HG03521 (cell line): ENCODE data around the gene CA5A.

Experiments used
- ATAC-seq: cut with Tn5 transposase; IDR thresholded peaks from one replicate; pipeline ENCODE4 v1.9.1; 2021; ENCODE audit warnings: mild to moderate bottlenecking, moderate library complexity; ENCODE audit not compliant: unreplicated experiment

CA5A gene

DNA sequence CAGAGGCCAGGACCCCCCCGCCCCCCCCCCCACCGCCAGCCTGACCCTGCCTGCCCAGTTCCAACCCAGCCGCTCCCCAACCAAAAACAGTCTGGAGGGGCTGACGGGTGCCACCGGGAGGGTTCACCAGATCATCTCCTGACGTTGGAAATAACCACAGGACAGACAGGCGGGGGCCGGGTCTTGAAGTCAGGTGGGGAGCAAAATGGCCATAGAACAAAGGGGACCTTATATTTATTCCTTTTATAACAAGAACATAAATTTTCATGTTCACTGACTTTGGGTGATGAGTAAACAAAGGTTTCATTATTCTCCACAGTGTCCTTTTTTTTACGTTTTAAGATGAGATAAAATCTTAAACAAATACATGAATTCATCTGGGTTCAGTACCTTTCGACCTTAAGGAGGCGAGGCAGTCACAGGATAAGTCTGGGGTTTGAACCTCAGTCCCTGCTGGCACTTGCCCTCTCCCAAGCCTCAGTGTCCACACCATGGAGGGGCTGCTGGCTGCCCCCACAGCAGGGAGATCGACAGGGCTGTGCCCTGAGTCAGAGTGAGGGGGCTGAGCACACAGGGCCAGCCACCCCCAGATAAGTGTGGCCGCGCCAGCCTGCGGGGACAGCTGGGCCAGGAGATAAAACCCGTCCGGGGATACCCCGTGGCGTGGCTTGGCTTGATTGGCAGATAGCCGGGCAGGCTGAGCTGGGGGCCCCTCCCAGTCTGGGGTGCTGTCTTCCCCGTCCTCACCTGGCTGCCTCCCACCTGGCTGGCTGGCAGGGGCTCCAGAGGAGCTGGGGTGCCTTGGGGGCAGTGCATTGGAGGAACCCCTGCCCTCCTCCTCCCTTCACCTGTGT is 82.0 kb downstream of the CA5A start:
- no peak for ATAC-seq

DNA sequence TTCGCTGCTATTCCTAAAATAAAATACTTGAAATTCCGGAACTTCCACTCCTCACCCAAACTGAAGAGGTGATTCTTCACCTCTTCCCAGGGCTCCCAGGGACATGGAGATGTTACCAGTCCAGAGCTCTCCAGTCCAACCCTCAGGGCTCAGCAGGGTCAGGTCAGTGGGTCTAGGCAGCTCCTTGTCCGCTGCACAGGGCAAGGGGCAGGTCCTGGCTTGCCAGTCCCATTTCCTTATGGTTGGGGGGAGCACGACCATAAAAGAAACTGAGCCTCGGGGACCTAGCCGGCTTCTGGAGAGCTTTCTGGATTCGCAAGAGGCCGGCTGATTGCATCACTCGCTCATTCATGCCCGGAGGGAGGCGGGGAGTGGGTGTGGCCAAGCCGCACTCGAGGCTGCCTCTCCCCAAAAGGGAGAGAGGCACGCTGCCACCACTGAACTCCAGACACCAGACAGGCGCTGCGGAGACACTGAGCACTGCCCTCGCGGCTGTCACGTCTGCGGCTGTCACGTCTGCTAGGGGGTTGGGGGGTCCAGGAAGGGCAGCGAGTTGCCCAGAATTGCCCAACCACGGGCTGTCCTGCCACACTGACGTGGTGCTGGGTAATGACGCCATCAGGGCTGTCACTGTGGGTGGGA is 82.8 kb downstream of the CA5A start:
- ATAC-seq, result peak; percentile 52

DNA sequence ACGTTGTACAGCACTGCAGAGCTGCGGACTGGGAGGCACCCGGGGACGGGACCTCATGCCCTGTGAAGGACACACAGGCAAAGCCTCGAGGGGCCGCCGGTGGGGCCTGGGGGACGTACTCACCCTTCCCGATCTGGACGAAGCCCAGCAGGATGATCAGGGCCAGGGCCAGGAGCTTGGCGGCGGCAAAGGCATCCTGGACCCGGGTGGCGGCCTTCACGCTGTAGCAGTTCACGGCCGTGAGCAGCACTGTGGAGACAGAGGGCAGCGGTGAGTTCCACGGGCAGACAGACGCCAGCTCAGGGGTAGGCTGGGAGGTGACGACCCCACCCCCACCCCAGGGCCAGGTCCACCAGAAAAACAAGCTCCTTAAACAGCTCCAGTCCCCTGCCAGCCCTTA is 84.7 kb downstream of the CA5A start:
- no peak for ATAC-seq

DNA sequence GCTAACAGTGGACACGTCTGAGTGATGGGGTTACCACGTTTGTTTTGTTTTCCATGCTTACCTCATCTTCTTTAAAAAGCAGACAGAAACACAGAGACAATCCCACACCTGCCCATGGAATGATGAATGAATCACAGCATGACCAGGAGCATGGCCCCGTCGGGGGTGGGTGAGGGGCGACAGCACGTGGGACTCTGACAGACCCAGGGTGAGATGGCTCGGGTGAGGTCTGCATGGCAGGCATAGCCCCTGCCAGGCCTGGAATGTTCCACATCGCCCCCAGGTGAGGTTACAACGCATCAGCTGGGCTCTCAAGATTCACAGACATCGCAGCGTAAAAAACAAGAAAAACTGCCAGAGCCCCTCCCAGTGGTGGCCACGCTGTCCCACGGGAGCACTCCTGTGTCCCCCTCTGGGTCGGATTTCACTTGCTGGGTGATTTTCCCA is 85.2 kb downstream of the CA5A start:
- no peak for ATAC-seq

DNA sequence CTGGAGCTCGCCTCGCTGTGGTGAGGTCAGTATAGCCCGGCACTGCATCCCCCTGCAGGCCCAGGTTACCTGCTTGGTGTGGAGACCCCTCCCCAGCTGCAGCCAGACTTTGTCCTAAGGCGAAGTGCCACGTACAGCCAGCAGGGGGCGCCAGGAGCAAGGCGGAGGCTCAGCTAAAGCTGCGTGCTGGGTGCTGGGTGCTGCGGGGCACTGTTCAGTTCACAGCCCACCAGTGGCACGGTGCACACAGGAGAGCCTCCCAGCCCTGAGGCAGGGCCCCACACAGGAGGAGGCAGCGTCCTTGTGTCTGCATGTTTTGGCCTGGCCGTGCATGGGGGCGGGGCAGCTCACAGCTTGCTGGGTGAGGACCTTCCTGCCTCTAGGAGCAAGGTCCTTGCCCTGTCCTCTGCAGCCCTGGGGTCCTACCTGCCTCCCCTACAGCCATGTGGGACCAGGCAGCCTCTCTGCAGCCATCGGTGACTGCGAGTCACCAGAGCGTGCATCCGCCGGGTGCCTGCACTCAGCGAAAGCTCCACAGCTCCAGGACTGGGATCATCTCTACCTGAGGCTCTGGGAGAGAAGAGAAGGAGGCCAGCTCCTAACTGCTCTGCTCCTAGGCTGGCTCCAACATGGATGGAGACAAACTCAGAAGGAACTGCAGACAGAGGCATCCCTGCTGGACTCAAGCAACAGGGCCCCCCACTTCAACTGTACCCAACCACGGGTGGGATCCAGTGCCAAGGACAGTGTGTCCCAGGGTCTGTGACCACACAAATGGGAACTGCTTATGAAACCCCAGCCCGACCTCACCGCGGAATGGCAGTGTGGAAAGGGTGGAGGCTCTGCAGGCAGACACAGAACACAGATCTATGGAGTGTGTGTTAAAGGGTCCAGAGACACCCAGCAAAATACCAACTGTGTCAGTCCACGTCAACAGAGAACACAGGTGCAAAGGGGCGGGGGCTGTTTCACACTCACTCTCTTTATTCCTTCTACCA is 86.0 kb downstream of the CA5A start:
- no peak for ATAC-seq

DNA sequence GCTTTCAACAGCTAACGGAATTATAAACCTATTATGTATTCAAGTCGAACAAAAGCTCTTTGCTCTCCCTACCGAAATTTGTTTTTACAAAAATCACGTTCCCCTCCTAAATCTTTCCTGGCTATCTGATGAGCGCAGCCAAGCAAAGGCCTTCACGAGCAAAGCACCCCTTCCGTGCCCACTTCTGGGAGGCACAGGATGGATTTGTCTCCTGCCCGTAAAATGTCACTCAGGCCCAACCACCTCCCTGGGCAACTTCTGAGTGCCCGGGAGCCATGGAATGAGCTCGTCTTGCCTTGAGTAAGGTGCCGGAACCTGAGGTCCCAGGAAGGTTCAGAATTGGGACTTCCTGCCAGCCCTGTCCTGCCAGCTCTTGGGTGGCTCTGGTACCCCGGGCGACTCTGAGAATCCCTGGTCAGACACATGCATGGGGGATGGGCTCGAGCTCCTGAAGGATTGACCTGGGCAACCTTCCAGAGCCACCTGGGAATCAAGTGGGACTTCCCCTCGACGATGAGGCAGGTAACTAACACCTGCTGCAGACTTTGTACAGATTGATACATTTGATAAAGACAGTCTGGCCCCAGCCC is 86.8 kb downstream of the CA5A start:
- ATAC-seq, result no peak

DNA sequence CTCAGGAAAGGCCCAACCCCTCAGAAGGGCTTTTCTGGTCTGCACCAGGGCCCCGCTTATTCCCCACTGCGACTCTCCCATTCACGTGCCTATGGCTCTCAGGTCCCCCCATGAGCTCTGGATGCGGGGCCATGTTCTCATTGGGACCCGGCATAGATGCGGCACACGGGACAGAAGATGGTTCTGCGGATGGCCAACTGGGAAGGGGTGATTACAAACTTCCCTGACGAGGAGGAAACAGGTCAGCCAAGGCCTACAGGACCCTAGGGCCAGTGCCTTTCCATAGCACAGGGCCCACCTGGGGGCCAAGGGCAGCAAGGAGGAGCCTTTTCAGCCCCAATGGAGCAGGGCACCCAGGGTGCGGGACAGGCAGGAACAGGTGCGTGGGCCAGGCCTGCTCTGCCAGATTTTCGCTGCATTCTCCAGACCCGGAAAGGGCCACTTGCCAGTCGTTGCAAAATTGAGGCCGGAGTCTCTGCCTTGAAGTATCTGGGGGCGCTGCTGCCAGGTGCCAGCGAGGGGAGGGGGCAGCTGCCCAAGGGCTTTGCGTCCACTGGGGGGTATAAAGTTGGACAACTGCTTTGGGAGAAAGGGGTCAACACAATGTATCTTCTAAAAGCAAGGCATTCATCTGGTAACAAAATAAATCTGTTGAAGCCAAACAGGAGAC is 87.5 kb downstream of the CA5A start:
- ATAC-seq, result no peak

DNA sequence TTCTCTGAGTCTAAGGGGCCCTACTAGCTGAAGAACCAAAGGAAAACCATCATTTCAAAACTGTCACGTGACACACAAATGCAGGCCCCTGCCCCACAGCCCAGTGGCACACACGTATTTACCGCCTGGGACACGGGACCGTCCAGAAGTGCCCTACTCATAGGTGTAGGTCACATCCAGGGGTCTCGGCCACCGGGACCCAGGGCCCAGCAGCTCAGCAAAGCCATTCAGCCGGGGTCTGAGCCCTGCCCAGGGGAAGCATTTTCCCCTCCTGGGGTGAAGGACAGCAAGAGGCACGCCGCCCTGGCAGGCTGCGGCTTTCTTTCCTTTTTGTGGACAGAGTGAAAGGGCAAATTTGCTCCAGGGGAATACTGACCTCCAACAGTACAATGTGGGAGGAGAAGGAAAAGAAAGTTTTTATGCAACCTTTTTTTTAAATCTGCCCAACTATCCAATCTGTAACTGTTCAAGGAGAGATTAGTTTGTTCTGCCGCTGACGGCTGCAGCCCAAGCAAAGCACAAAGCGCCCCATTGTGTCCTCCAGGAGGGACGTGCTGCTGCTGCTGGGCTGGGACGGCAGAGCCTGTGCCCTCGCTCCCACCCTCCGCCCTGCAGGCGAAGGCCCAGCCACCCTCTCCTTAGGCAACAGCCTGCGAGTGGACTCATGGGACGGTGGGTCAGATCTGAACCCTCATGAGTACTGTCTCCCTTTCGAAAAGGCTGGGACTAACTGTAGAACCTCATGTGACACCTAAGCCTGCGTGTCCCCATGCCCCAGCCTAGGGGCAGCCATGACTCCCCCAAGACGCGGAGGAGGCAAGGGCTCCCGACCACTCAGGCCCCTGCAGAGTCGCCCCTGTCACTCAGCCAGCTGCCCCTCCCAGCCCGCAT is 88.3 kb downstream of the CA5A start:
- no peak for ATAC-seq

DNA sequence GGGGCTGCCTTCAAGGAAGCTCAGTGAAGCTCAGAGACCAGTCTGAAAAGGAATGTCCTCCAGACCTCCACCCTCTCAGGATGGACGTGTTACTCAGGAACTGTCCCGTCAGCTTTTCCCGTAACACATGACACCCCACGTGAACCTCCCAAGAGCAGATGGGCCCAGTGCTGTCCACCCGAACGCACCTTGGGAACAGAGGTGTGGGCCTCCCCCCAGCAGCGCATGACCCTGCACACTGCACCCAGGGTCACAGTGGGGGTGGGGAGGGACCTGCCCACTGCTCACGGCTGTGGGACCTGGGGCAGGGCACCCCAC is 88.9 kb downstream of the CA5A start:
- ATAC-seq, result no peak

DNA sequence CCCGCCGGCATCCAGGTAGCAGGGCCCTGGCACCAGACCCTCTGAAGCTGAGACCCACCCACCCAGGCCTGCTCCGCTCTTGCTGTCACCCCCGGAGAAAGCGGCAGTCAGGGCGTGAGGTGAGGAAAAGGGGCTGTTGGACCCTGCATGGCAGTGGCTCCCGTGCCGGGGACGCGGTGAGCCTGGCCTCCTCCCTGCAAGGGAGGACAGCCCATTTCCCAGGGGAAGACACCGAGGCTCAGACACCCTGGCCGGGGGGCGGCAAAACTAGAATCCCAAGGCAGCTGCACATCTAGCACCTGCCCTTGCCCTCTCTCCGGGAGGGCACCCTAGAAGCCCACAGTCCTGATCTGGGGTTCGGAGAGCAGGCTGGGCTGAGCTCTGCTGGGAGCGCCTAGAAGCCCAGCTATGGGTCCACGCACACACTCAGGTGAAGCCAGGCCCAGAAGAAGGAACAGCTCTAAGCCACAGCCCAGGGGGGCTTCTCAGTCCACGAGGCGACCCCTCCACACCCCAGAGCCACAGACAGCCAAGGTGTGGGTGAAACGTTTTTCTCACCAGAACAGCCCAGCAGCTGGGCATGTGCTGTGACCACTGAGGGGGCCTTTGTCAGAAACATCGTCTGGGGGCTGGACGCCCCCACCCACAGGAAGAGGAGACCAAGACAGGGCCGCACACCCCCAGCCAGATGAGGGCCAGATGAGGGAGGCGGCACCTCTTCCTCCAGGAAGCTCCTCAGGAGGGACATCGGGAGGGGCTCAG is 89.4 kb downstream of the CA5A start:
- no peak for ATAC-seq

DNA sequence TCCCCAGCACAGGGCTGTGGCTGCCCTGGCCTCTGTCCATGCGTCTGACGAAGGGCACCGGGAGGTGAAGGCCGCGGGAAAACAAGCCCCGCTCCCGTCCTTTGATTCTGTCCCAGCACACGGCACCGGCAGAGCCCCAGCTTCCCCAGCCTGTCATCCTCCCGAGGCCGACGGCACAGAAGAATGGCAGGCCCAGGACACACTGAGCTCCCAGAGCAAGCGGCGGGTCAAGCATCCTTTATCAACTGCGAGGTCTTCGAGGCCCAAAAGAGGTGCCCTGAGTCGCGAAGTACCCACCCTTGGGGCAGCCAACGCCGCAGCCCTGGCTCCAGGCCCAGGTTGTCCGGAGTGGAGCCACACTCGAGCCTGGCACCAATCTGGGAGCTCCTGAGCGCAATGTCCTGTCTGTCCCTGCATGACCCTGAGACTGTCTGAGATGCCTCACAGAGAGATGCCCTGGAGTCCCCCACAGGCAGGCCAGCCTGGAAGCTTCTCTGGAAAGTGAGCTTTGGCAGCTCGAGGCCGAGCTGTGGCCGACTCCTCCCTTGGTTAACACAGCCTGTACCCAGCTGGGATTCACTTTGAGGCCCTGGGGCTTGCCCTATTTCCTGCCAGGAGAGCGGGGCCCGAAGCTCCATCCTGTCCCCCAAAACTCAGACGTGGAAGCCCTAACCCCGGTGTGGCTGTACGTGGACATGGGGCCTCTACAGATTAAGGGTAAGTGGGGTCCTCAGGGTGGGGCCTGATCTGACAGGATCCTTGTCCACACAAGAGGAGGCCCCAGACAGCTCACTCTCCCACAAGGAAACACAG is 90.3 kb downstream of the CA5A start:
- no peak for ATAC-seq

DNA sequence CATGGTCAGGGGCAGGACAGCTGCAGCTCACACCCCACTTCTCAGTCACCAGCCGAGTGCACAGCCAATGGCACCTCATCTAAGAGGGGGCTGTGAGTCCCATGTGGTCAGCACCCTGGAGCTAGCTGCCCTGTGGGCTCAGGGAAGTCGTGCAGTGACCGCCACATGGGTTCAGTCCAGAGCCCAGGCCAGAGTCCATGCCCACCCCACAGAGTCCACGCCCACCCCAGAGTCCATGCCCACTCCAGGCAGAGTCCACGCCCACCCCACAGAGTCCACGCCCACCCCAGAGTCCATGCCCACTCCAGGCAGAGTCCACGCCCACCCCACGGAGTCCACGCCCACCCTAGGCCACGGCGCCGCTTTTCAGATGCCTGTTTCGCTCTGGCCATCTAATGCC is 91.1 kb downstream of the CA5A start:
- ATAC-seq, result no peak

DNA sequence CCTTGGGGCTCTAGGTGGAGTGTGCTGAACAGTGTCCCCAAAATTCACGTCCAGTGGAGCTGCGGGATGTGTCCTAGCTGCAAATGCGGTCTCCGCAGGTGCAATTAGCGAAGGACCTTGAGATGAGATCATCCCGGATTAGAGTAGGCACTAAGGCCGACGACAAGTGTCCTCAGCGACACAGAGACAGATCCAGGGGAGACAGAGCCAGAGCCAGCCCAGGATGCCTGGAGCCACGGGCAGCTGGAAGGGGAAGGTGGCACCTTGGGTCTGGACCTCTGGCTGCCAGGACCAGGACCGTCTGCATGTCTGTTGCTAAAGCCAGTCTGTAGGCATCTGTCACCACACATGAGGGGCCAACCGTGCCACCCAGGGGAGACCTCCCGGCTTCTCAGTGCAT is 91.5 kb downstream of the CA5A start:
- no peak for ATAC-seq

DNA sequence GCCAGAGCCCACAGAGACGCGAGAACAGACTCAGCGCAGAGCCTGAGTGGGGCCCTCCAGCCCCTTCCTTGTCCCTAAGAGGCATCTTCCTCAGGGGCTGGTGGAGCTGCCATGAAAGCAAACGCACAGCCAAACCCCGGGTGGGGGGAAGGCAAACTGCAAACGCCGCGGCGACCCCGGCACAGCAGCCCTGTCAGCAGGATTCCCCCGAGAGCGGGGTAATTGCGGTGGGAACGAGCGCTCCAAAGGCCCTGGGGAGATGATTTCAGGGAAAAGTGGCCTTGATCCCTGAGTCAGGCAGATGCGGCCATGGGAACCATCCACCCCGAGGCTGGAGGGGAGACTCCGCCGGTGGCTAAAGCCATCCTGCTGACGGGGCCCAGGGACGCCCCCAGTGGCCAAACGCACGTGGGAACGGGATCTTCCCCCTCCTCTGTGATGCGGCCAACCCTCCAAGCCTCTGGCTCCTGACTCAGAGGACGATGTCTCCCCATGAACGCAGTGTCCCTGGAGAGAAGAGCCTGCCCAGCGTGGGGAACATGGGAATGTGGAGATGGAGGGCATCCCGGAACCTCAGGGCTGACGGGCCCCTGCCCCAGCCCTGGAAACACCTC is 92.1 kb downstream of the CA5A start:
- no peak for ATAC-seq

DNA sequence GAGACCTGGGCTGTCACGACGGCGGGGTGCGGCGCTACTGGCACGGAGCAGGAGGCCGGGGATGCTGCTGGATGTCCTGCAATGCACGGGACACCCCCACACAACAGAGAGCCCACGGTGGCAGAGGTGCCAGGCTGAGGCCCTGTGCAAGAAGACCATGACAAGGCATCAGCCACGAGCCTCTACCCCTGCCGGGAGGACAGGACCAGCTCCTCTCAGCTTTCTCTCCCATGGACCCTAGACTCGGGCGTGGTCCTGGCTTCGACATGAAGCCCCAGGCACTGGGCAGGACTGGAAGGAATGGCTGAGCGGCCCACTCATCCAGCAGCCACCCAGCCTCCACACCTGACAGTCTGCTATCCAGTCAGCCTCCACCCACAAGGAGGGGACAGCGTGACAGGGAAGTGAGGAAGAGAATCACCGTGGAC is 92.6 kb downstream of the CA5A start:
- no peak for ATAC-seq

DNA sequence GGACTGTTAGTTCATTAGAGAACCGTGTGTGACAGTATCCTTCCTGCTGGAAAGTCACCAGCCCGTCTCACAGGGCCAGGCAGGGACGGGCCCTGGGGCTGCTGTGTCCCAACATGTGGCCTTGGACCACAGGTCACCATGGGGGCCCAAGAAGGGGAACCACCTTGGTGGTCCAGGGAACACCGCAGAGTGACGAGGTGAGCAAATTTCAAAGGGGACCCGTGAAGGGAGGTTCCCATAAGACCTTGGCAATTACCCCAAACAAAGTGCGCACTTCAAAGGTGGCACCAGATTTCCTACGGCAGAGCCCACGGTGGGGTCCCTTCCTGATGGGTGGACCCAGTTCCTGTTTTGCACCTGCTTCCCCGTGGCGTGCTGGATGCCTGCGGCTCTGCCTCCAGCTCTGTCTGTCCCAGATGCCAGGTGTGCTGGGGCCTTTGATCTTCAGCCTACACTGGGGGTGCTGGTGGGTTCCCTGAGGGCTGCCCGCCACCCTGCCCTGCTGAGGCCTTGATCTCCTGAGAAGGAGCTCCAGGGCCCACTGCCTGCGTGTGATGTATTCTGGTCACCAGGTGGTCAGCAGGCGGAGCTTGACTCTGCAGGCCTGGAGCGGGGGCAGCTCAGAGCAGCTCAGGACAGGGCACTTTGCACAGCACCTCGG is 94.0 kb downstream of the CA5A start:
- no peak for ATAC-seq
